ENCODE measurements around the gene NIN. TPM values are rescaled to one million over a fixed set of nuclear protein-coding genes. Genes with fewer than 3 reads are reported as not detected.
"Not testable (repeated sequence)": the region's sequence is repeated elsewhere in the genome, so short reads cannot be mapped to it uniquely, and the experiment has no call there.

NIN gene
- total and polyA plus RNA-seq, 7 experiments from 2014 or later = 51.1 to 149 (median 106) TPM

- H3K27ac Mint-ChIP-seq = no peak overlapping the region
- POLR2A ChIA-PET = no interaction called here
These were observed 125.9 kb downstream of the NIN start for GRCh38 chr14:50705026-50705593.

GRCh38 chr14:50704454-50705010 is 126.4 kb downstream of the NIN start:
- CTCF ChIA-PET = no interaction called here
- intact Hi-C loops (cut with micrococcal nuclease) = no loop called here

More at GRCh38 chr14:50705026-50705593, 125.9 kb downstream of the NIN start:
- intact Hi-C loops (cut with micrococcal nuclease) = no loop called here
- peaks cover 0 to 10% (median 0%) of the 10 kb centered on the region in 5 donors for H3K36me3 Mint-ChIP-seq
- H3K27me3 Mint-ChIP-seq = peaks cover 5 to 11% (median 7%) of the 10 kb centered on the region in 5 donors
- Histone ChIP-seq H3K36me3 (ENCODE audit: control insufficient read depth in 2 of 3, insufficient read depth in 3 of 3, low read length in 3 of 3) (no peaks in the 10 kb centered on the region), H3K9me3 (ENCODE audit: control insufficient read depth in 2 of 3, low read length in 3 of 3) (no peaks in the 10 kb centered on the region), H3K4me3 (ENCODE audit: low read length) (no peak overlapping the region), H3K4me1 (ENCODE audit: control insufficient read depth in 2 of 2, insufficient read depth in 2 of 2, low read length in 2 of 2) (no peaks in the 10 kb centered on the region), H3K27ac (ENCODE audit: low read depth, low read length) (no peak overlapping the region), H3K27me3 (ENCODE audit: control insufficient read depth in 2 of 2, insufficient read depth in 2 of 2, low read length in 2 of 2) (no peaks in the 10 kb centered on the region)
- no peak overlapping the region for H3K4me3 Mint-ChIP-seq
- CTCF ChIA-PET = no interaction called here
- ATAC-seq (no peak), DNase-seq (no peak)
- H3K9me3 Mint-ChIP-seq = peaks cover 0 to 6% (median 0%) of the 10 kb centered on the region in 11 donors
- no peaks in the 10 kb centered on the region for H3K4me1 Mint-ChIP-seq

GRCh38 chr14:50697659-50698290 is 133.2 kb downstream of the NIN start:
- ChIA-PET CTCF (no interaction called here), POLR2A (no interaction called here)
- intact Hi-C loops (cut with micrococcal nuclease) = no loop called here
- Histone ChIP-seq H3K4me3 (ENCODE audit: low read length) (no peak overlapping the region), H3K4me1 (ENCODE audit: control insufficient read depth in 2 of 2, insufficient read depth in 2 of 2, low read length in 2 of 2) (no peaks in the 10 kb centered on the region), H3K36me3 (ENCODE audit: control insufficient read depth in 2 of 3, insufficient read depth in 3 of 3, low read length in 3 of 3) (no peaks in the 10 kb centered on the region), H3K27ac (ENCODE audit: low read depth, low read length) (no peak overlapping the region), H3K27me3 (ENCODE audit: control insufficient read depth in 2 of 2, insufficient read depth in 2 of 2, low read length in 2 of 2) (no peaks in the 10 kb centered on the region), H3K9me3 (ENCODE audit: control insufficient read depth in 2 of 3, low read length in 3 of 3) (peaks cover 0 to 6% (median 0%) of the 10 kb centered on the region in 3 experiments)
- Mint-ChIP-seq H3K4me1 (no peaks in the 10 kb centered on the region), H3K27me3 (peaks cover 15 to 34% (median 17%) of the 10 kb centered on the region in 5 donors), H3K9me3 (peaks cover 0 to 30% (median 11%) of the 10 kb centered on the region in 11 donors), H3K36me3 (peaks cover 0 to 10% (median 3%) of the 10 kb centered on the region in 5 donors), H3K27ac (no peak overlapping the region), H3K4me3 (no peak overlapping the region)
- ATAC-seq (no peak), DNase-seq (no peak)

More at GRCh38 chr14:50704454-50705010, 126.4 kb downstream of the NIN start:
- H3K27me3 Mint-ChIP-seq = peaks cover 10 to 17% (median 11%) of the 10 kb centered on the region in 5 donors
- no peaks in the 10 kb centered on the region for H3K9me3 ChIP-seq (ENCODE audit: control insufficient read depth in 2 of 3, low read length in 3 of 3)
- H3K9me3 Mint-ChIP-seq = peaks cover 0 to 6% (median 0%) of the 10 kb centered on the region in 11 donors
- no peak overlapping the region for H3K27ac ChIP-seq (ENCODE audit: low read depth, low read length)
- no peaks in the 10 kb centered on the region for H3K36me3 ChIP-seq (ENCODE audit: control insufficient read depth in 2 of 3, insufficient read depth in 3 of 3, low read length in 3 of 3)
- H3K4me3 Mint-ChIP-seq = no peak overlapping the region
- no peak overlapping the region for H3K4me3 ChIP-seq (ENCODE audit: low read length)
- POLR2A ChIA-PET = no interaction called here
- no peaks in the 10 kb centered on the region for H3K27me3 ChIP-seq (ENCODE audit: control insufficient read depth in 2 of 2, insufficient read depth in 2 of 2, low read length in 2 of 2)
- peaks cover 0 to 10% (median 0%) of the 10 kb centered on the region in 5 donors for H3K36me3 Mint-ChIP-seq
- ATAC-seq (no peak), DNase-seq (no peak)
- no peaks in the 10 kb centered on the region for H3K4me1 ChIP-seq (ENCODE audit: control insufficient read depth in 2 of 2, insufficient read depth in 2 of 2, low read length in 2 of 2)
- no peaks in the 10 kb centered on the region for H3K4me1 Mint-ChIP-seq
- no peak overlapping the region for H3K27ac Mint-ChIP-seq

GRCh38 chr14:50694260-50694659 is 136.7 kb downstream of the NIN start:
- H3K36me3 ChIP-seq (ENCODE audit: control insufficient read depth in 2 of 3, insufficient read depth in 3 of 3, low read length in 3 of 3); H3K27me3 ChIP-seq (ENCODE audit: control insufficient read depth in 2 of 2, insufficient read depth in 2 of 2, low read length in 2 of 2); CTCF ChIA-PET; H3K27ac Mint-ChIP-seq; H3K4me1 ChIP-seq (ENCODE audit: control insufficient read depth in 2 of 2, insufficient read depth in 2 of 2, low read length in 2 of 2); H3K27ac ChIP-seq (ENCODE audit: low read depth, low read length); H3K9me3 ChIP-seq (ENCODE audit: control insufficient read depth in 2 of 3, low read length in 3 of 3); ATAC-seq; POLR2A ChIA-PET; DNase-seq; H3K4me3 ChIP-seq (ENCODE audit: low read length); intact Hi-C loops (cut with micrococcal nuclease); H3K4me3 Mint-ChIP-seq; H3K4me1 Mint-ChIP-seq: not testable (repeated sequence)
- peaks cover 4 to 23% (median 8%) of the 10 kb centered on the region in 5 donors for H3K27me3 Mint-ChIP-seq
- H3K36me3 Mint-ChIP-seq = peaks cover 0 to 13% (median 0%) of the 10 kb centered on the region in 5 donors
- H3K9me3 Mint-ChIP-seq = peaks cover 5 to 44% (median 17%) of the 10 kb centered on the region in 11 donors

GRCh38 chr14:50688875-50689274 is 142.1 kb downstream of the NIN start:
- Mint-ChIP-seq H3K9me3 (peaks cover 0 to 46% (median 10%) of the 10 kb centered on the region in 11 donors), H3K27ac (no peak overlapping the region), H3K27me3 (peaks cover 0 to 21% (median 4%) of the 10 kb centered on the region in 5 donors), H3K4me3 (no peak overlapping the region), H3K4me1 (no peaks in the 10 kb centered on the region), H3K36me3 (peaks cover 0 to 12% (median 6%) of the 10 kb centered on the region in 5 donors)
- Histone ChIP-seq H3K9me3 (ENCODE audit: control insufficient read depth in 2 of 3, low read length in 3 of 3) (peaks cover 0 to 4% (median 0%) of the 10 kb centered on the region in 3 experiments), H3K4me1 (ENCODE audit: control insufficient read depth in 2 of 2, insufficient read depth in 2 of 2, low read length in 2 of 2) (no peaks in the 10 kb centered on the region), H3K4me3 (ENCODE audit: low read length) (no peak overlapping the region), H3K36me3 (ENCODE audit: control insufficient read depth in 2 of 3, insufficient read depth in 3 of 3, low read length in 3 of 3) (no peaks in the 10 kb centered on the region), H3K27me3 (ENCODE audit: control insufficient read depth in 2 of 2, insufficient read depth in 2 of 2, low read length in 2 of 2) (no peaks in the 10 kb centered on the region), H3K27ac (ENCODE audit: low read depth, low read length) (no peak overlapping the region)
- intact Hi-C loops (cut with micrococcal nuclease) = no loop called here
- no peak for DNase-seq
- ATAC-seq = no peak
- POLR2A ChIA-PET = no interaction called here
- CTCF ChIA-PET = no interaction called here

- no peak overlapping the region for H3K27ac ChIP-seq (ENCODE audit: low read depth, low read length)
- Mint-ChIP-seq H3K4me1 (peaks cover 5 to 12% (median 5%) of the 10 kb centered on the region in 7 donors), H3K4me3 (no peak overlapping the region), H3K9me3 (no peaks in the 10 kb centered on the region), H3K36me3 (no peaks in the 10 kb centered on the region), H3K27ac (no peak overlapping the region), H3K27me3 (peaks cover 0 to 11% (median 0%) of the 10 kb centered on the region in 5 donors)
- POLR2A ChIA-PET = no interaction called here
- CTCF ChIA-PET = no interaction called here
- DNase-seq = no peak
- no peaks in the 10 kb centered on the region for H3K4me1 ChIP-seq (ENCODE audit: control insufficient read depth in 2 of 2, insufficient read depth in 2 of 2, low read length in 2 of 2)
- no peaks in the 10 kb centered on the region for H3K9me3 ChIP-seq (ENCODE audit: control insufficient read depth in 2 of 3, low read length in 3 of 3)
- intact Hi-C loops (cut with micrococcal nuclease) = no loop called here
- no peaks in the 10 kb centered on the region for H3K36me3 ChIP-seq (ENCODE audit: control insufficient read depth in 2 of 3, insufficient read depth in 3 of 3, low read length in 3 of 3)
- no peak overlapping the region for H3K4me3 ChIP-seq (ENCODE audit: low read length)
- ATAC-seq = no peak
- H3K27me3 ChIP-seq (ENCODE audit: control insufficient read depth in 2 of 2, insufficient read depth in 2 of 2, low read length in 2 of 2) = no peaks in the 10 kb centered on the region
These were observed 151.3 kb downstream of the NIN start for GRCh38 chr14:50679674-50680073.
